Right renal cortex interstitium (tissue), 3 donors: ENCODE measurements around the gene TMC6. TPM values are rescaled to one million over a fixed set of nuclear protein-coding genes. Genes with fewer than 3 reads are reported as not detected.
"Not testable (repeated sequence)": the region's sequence is repeated elsewhere in the genome, so short reads cannot be mapped to it uniquely, and the experiment has no call there.

Experiments used
- DNase-seq, 3 donors: peaks; one replicate each; pipeline ENCODE4 v3.0.0-alpha.2; 2013; ENCODE audit warnings: low read depth in 3 of 3, low spot score in 2 of 3
- polyA plus RNA-seq, 3 donors: library from polyadenylated mRNA; unstranded; fragments of 120-200 nt; gene quantifications; one replicate each; pipeline ENCODE4 v1.2.1, GENCODE V29; 2013; ENCODE audit not compliant: insufficient read length in 3 of 3

TMC6 gene
- polyA plus RNA-seq, 3 donors = 13.4 to 20.1 (median 17.4) TPM

DNA sequence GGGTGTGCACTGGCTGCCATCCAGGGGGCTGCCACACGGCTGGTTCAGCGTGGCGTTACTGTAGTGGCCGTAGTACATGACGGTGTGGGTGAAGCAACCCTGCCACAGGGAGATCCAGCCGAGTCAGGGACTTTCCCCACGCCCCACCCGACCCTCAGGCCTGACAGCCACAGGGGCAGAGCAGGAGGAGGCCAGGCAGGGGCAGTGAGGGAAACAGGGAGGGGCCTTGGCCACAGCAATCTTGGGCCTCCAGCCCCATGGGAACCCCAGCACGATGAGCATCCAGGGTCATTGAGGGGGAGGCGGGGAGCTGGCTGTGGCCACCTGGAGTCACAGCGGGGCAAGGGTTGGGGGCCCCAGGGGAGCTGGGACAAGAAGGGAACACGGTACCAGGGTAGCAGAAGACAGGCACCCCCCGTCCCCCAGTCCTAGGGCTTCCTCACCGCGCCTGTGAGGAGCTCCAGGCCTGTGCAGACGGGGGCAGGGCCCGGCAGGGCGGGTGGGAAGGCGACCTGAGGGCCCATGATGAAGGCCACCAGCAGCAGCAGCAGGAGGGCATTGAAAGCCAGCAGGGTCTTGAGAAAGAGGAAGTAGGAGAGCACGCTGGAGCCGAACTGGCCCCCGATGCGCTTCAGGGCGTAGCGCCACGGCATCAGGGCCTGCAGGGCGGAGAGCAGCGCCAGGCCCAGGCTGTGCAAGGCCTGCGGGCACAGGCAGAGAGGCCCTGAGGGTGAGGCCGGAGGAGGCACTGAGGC lies 4.3 kb downstream of the TMC6 start:
- no peak for DNase-seq

DNA sequence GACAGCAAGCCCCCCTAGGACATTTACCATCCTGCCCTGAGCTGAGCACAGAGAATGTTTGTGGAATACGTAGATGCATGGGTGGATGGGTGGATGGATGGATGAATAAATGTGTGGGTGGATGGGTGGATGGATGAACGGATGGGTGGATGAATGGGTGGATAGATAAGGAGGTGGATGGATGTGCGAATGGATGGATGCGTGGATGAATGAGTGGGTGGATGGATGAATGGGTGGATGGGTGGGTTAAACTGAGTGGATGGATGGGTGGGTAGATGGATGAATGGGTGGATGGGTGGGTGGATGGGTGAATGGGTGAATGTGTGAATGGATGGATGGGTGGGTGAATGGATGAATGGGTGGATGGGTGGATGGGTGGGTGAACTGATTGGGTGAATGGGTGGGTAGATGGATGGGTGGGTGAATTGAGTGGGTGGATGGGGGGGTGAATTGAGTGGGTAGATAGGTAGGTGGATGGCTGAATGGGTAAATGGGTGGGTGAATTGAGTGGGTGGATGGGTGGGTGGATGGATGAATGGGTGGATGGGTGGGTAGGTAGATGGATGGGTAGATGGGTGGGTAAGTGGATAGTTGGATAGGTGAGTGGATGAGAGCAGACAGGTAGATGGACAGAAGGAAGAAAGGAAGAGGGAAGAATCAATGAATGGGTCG lies 5.2 kb downstream of the TMC6 start:
- DNase-seq = no peak

DNA sequence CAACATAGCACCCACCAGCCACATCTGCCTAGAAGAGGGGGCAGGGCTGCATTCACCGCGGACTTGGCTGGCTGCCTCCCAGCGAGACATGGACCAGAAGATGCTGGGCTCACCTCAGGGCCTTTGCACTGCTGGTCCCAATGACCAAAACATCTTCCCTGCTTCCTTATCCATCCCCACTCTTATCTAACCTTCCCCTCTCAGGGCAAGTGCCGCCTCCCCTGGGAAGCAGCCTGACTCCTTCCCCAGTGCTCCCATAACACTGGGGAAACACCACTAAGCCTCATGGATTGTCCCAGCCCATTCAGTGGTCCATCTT lies 5.7 kb downstream of the TMC6 start:
- no peak for DNase-seq

DNA sequence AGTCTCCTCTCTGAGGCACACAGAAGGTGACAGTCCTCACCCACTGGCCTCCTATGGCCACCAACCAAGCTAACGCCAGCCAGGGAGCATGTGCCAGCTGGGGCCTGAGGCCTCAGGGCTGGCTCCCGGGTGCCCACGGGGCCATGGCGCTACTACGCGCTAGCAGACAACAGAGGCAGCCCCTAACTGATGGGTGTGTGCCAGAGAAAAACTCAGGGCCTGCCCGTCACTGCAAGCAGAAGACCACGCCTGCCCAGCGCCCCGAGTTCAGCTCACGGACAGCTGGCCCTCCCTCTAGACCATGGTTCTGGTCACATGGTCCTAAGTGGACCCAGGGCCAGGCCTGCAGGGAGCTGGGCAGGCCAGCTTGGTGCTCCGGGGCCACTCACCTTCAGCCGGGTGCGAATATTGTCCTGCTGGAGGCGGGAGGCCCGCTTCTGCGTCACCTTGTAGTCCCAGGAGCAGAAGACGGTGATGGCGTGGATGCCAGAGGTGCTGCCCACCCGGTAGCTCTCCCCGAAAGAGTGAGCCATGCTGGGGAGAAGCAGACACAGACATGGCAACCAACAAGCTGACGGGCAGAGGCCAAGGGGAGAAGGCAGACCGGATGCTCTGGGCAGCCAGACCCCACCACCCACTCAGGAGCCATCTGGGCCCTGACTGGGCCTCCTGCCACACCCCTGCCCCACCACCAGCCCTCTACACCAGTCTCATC lies 6.2 kb downstream of the TMC6 start:
- no peak for DNase-seq

DNA sequence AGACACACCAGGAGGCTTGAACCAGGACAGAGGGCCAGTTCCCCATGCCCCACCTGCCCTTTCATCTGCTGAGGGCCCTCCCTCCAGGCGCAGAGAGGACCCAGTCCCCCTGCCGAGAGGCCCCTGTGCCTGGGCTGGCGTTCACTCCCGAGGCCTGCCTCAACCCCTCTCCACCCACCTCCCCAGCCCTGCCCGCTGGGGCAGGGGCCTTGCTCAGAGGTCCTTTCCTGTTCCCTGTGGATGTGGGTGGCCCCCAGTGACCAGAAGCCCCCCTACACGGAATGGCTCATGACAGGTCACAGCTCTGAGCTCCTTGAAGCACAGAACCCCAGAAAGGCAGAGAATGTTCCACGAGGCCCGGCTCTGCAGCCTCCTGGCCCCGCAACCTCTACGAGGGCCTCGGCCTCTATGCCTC lies 6.7 kb downstream of the TMC6 start:
- no peak for DNase-seq

DNA sequence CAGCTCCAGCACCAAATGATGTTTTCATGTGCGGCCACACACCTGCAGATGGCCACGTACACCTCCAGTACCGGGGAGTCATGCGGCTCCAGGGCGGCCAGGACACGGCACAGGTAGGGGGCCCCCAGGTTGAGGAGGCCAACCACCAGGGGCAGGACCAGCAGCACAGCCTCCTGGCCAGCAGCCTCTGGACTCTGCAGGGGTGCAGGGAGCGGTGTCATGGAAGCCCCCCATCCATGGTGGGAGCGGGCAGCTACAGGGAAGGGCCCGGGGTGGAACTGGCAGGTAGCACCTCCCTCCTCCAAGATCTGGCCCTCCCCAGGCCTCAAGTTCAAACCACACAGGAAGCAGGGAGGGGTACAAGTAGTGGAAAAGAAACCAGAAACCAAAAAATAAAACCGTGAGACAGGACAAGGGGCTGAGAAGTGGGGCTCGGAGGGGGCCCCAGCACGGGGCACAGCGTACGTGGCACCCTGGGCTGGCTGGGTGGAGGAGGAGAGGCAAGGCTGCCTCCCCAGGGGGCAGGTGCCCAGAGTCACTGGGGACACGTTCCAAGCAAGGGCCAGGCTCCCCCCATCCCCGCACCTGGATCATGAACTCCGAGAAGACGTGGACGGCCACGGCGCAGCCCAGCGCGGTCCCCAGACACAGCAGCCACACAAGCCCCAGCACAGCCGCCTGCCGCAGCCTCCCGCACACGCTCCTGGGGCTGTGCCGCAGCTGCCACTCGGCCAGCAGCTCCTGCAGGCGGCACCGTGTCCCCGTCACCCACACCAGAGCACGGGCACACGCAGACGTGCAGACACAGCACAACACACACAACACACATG lies 7.4 kb downstream of the TMC6 start:
- DNase-seq = no peak

DNA sequence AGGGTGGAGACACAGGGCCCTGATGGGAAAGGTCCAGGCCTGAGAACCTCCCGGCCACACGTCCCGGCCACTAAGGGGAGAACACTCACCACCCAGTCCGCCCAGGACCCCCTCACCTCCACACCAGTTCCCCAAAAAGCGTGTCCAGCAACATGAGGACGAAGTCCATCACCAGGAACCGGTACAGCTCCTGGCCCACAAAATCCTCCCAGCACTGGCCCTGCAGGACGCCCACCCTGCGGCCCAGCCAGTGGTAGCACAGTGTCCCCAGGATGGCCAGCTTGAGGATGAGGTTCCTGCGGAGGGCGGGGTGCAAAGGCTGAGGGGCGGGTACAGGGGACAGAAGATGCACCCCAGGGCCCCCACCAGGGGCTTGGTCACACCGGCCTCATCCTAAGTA lies 8.0 kb downstream of the TMC6 start:
- no peak for DNase-seq

DNA sequence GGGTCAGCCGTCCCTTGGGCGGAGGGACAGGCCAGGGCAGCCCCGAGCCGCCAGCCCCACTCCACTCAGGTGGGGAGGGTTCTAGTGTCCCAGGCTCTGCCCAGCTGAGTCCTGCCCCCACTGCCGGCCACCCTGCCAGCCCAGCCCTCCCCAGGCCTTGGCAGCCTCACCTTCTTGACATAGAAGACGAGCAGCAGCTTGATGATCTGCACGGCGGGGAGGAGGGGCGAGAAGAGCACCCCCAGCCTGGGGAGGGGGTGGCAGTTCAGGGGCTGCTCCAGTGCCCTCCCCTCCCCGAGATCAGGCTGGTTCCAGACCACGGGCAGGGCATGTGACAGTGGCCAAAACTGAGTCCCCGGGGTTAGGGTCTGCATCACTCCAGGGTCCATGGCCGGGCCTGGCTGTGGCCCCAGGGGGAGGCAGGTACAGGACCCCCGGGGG lies 9.7 kb downstream of the TMC6 start:
- DNase-seq = no peak

DNA sequence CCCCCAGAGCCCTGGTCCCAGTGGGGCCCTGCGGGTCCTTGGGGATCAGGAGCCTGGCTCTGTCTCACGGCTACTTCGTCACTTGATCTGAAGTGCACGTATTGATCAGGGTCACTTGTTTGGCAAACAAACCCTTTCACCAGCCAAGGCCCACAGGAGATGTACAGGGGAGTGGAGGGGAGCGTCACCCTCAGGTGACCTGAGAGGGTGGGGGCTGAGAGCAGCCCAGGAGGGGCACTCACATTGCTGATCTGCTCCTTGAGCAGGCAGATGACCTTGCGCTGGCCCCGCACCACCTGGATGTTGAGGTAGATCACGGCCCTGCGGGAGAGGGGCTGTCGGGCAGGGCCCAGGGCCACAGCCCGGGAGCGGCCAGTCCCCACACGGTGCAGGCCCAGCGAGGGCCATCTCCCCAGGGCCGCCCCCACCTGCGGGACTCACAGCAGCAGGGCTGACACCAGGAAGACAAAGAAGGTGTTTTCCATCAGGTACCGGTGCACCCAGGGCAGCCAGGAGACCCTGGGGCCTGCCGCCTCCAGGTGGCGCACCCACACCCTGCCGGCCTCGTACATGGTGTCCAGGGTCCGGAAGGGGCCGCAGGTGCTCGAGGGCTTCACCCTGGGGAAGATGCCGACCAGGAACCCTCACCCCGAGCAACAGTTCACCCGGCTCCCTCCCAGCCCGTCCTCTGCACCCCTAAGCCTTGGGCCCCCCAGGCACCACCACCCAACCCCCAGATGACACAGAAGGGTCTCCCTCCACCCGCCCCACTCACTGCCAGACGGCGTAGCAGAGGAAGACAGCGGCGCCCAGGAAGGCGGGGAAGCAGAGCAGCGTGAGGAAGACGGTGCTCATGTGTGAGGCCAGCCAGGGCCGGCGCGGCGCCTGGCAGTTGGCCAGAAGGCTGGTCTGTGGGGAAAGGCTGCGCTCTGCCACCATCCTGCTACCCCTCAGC lies 11.3 kb downstream of the TMC6 start:
- DNase-seq = no peak

DNA sequence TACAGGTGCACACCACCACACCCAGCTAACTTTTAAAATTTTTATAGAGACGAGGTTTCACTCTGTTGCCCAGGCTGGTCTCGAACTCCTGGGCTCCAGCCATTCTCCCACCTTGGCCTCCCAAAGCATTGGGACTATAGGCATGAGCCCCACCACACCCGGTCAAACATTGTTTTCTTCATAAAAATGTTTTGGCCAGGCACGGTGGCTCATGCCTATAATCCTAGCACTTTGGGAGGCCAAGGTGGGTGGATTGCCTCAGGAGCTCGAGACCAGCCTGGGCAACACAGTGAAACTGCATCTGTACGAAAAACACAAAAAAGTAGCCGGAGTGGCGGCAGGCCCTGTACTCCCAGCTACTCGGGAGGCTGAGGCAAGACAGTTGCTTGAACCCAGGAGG lies 12.1 kb downstream of the TMC6 start:
- no peak for DNase-seq

DNA sequence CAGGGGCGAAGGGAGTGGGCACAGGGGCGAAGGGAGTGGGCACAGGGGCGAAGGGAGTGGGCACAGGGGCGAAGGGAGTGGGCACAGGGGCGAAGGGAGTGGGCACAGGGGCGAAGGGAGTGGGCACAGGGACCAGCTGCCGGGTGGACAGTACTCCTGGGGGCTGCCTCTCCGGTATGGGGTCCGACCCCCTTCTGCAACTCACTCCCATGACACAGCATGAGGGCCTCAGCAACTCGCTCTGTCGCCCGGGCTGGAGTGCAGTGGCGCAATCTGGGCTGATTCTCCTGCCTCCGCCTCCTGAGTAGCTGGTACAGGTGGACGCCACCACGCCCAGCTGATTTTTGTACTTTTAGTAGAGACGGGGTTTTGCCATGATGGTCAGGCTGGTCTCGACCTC lies 12.8 kb downstream of the TMC6 start:
- DNase-seq = not testable (repeated sequence)

DNA sequence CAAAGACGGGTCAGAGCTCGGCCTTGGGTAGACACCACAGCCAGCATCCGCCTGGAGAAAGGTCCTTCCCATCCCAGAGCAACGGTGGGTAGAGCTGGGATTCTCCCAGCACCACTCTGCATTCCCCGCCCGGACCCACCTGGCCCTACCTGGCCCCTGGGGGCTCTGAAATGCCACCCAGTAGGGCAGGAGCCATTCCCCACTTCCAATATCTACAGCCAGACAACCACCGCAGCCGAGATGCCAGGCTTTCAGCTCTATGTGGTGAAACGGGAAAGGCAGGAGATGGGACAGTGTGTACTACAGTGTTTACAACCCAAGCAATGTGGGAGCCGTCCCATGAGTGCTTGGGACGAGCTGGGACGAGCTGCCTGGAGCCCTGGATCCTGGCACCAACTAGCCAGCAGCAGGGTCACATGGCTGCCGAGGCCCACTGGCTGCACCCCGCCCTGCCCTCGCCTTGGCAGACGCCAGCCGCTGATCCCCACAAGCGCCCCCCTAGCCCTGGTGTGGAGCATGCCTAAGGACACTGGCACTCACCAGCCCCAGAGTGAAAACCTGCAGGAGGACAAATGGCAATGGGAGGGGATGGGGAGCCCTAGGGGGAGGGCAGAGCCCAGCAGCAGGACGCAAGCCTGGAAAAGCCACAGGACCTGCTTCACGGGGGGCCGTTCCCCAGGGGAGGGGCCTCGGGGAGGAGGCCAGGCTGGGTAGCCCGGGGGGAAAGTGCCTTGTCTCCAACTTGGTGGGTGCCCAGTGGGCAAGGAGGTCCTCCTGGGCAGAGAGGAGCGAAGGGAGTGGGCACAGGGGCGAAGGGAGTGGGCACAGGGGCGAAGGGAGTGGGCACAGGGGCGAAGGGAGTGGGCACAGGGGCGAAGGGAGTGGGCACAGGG lies 13.5 kb downstream of the TMC6 start:
- DNase-seq = no peak

DNA sequence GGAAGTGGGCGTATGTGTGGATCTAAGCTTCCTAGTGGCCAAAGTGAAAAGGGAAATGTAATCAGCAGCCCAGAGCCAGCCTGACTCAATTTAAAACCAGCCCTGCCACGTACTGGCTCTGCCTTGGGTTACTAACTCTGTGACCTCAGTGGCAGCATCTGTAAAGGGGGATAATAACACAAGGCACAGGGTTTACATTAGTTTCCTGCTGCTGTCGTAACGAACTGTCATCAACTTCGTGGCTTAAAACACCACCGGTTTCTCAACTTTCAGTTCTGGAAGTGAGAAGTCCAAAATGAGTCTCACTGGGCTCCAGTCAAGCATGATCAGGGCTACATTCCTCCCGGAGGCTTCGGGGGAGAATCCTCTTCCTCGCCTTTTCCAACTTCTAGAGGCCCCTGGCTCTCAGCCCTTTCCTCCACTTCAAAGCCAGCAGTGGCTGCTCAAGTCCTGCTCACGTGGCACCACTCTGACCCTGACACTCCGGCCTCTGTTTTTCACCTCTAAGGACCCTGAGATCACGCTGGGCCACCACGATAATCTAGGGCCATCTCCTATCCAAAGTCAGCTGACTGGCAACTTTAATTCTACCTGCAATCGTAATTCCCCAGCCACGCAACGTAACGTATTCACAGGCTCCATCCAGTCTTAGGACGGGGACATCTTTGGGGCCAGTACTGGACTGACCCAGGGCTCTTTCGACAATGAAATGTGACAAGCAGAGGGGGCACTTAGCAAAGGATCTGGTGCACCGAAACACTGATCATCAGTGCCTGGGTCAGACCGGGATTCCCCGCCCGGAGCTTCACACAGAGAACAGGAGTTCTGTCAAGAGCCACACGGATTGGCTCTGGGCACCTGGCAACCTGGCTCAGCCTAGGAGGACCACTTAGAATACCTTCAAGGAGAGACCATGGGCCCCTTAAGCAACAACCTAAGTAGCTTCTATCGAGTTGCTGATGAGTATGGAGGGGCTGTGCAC lies 14.5 kb downstream of the TMC6 start:
- DNase-seq = no peak

DNA sequence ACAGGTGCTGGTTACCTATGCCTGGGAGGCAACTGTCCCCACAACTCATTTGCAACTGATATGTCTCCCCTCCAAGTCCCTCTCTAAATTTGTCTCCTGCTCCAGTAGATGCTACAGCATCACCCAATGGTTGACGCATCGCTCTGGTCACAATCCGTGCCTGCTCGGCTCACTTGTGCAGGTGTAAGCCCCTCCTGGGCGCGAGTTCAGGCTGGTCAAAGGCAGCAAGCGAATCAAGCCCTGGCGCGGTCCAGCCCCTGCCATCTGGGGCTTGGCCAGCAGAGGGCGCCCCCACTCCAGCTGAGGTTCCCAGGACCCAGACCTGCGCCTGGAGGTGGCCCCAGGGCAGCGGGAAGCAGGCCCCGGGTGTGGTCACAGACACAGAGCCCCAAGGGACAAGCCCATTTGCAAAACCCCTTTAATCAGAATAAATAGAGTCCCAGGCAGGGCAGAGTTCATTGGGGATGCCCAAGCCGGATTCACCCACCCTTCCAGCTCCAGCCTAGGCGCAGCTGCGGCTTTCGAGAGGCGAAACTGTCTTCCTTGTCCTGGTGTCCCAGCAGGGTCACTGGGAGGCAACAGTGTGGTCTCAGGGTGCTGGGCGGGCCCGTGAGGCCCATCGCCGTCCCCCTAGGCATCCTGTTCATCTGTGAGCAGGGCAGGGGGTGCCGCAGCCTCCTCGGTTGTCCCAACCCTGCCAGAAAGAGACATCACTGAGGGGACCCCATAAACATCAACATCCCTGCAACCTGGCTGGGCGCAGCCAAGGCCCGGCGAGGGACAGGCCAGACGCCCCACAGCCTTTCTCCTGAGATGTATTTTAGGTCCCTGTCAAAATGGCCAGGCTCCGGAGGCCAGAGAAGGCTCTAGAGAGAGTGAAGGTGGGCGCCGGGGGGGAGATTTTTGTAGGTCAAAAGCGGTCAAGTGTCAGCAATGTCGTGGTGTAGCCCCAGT lies 15.8 kb downstream of the TMC6 start:
- DNase-seq = no peak

DNA sequence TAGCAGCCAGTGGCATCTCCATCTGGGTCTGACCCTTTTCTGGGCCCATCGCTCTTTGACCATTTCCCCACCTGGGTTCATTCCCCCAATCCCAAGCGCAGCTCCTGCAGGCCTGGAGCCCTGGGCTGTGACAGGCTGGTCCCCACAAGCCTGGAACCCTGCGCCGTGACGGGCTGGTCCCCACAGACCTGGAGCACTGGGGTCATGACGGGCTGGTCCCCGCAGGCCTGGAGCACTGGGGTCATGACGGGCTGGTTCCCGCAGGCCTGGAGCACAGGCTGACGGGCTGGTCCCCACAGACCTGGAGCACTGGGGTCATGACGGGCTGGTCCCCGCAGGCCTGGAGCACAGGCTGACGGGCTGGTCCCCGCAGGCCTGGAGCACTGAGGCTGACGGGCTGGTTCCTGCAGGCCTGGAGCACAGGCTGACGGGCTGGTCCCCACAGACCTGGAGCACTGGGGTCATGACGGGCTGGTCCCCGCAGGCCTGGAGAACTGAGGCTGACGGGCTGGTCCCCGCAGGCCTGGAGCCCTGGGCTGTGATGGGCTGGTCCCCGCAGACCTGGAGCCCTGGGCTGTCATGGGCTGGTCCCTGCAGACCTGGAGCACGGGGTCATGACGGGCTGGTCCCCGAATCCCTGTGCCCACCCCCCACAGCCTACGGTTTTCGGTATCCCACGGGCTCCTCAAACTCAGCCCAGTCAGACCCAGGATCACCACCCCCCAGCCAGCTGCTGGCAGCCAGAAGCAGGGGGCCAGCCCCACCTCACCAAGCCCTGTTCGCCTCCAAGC lies 16.6 kb downstream of the TMC6 start:
- no peak for DNase-seq
